Astrocyte (in vitro differentiated cells and primary cell): Measurements from ENCODE around the gene APBA2. TPM values are rescaled to one million over a fixed set of nuclear protein-coding genes. Genes with fewer than 3 reads are reported as not detected.

Experiments
- DNase-seq: peaks from one replicate; pipeline ENCODE4 v3.0.0-alpha.2; 2010; ENCODE audit warnings: low read depth
- FAIRE-seq: peaks from 2 replicates; lab custom pipeline; 2011; peaks lifted over from hg19 to GRCh38; lab: Jason Lieb, UNC
- H2AFZ ChIP-seq: 2 replicates; pipeline ENCODE4 v1.6.0; 2012; ENCODE audit warnings: low read depth, low read length, inconsistent platforms
- H3K27ac ChIP-seq: 2 replicates; pipeline ENCODE4 v1.5.1; 2011; ENCODE audit warnings: low read depth, low read length, inconsistent platforms
- H3K27me3 ChIP-seq: 2 replicates; pipeline ENCODE4 v1.6.0; 2011; ENCODE audit warnings: low read length, inconsistent platforms; ENCODE audit not compliant: insufficient read depth
- H3K36me3 ChIP-seq: 2 replicates; pipeline ENCODE4 v1.5.1; 2011; ENCODE audit warnings: low read length, inconsistent platforms; ENCODE audit not compliant: insufficient read depth
- H3K4me1 ChIP-seq: 2 replicates; pipeline ENCODE4 v1.5.1; 2011; ENCODE audit warnings: low read length, inconsistent platforms; ENCODE audit not compliant: insufficient read depth
- H3K4me2 ChIP-seq: 2 replicates; pipeline ENCODE4 v1.6.0; 2012; ENCODE audit warnings: low read length, inconsistent platforms
- H3K4me3 ChIP-seq: 2 replicates; pipeline ENCODE4 v1.5.1; 2011; ENCODE audit warnings: low read depth, mild to moderate bottlenecking, low read length, inconsistent platforms; ENCODE audit not compliant: insufficient read depth
- H3K79me2 ChIP-seq: 2 replicates; pipeline ENCODE4 v1.6.0; 2012; ENCODE audit warnings: mild to moderate bottlenecking, low read length, inconsistent platforms; ENCODE audit not compliant: insufficient read depth
- H3K9ac ChIP-seq: 2 replicates; pipeline ENCODE4 v1.6.0; 2012; ENCODE audit warnings: mild to moderate bottlenecking, low read length, inconsistent platforms
- H3K9me3 ChIP-seq: 2 replicates; pipeline ENCODE4 v1.5.1; 2012; ENCODE audit warnings: low read depth, mild to moderate bottlenecking, low read length, inconsistent platforms; ENCODE audit not compliant: insufficient read depth
- H4K20me1 ChIP-seq: 2 replicates; pipeline ENCODE4 v1.6.0; 2012; ENCODE audit warnings: low read length, inconsistent platforms; ENCODE audit not compliant: insufficient read depth
- H3K27ac Mint-ChIP-seq: one replicate; pipeline ENCODE4 v1.8.0; 2021; ENCODE audit warnings: mild to moderate bottlenecking, mixed read lengths; ENCODE audit not compliant: unreplicated experiment
- H3K27me3 Mint-ChIP-seq: one replicate; pipeline ENCODE4 v1.8.0; 2021; ENCODE audit warnings: low read depth, mixed read lengths; ENCODE audit not compliant: unreplicated experiment
- H3K36me3 Mint-ChIP-seq: one replicate; pipeline ENCODE4 v1.8.0; 2021; ENCODE audit warnings: low read depth, mixed read lengths; ENCODE audit not compliant: unreplicated experiment
- H3K4me1 Mint-ChIP-seq: one replicate; pipeline ENCODE4 v1.8.0; 2021; ENCODE audit warnings: low read depth, mixed read lengths; ENCODE audit not compliant: unreplicated experiment
- H3K4me3 Mint-ChIP-seq: one replicate; pipeline ENCODE4 v1.8.0; 2021; ENCODE audit warnings: mild to moderate bottlenecking, moderate library complexity, mixed read lengths; ENCODE audit not compliant: unreplicated experiment
- H3K9me3 Mint-ChIP-seq: one replicate; pipeline ENCODE4 v1.8.0; 2021; ENCODE audit warnings: mild to moderate bottlenecking, mixed read lengths; ENCODE audit not compliant: unreplicated experiment
- EZH2 ChIP-seq: IDR thresholded peaks from 2 replicates; pipeline ENCODE4 v1.6.1; 2012; ENCODE audit warnings: mild to moderate bottlenecking, low read length, inconsistent platforms; ENCODE audit not compliant: insufficient read depth
- total RNA-seq: library from RNA; stranded (reverse); gene quantifications from 2 replicates; pipeline ENCODE4 v1.2.1, GENCODE V29; 2021
- TF ChIP-seq, protein P1 (sequence below): IDR thresholded peaks from 2 replicates; pipeline ENCODE4 v1.5.1; 2011; ENCODE audit warnings: low read depth, mild to moderate bottlenecking, inconsistent platforms, low read length, moderate library complexity; ENCODE audit not compliant: insufficient read depth

Gene APBA2
- total RNA-seq, 1 donor from 2014 or later = 15.2 TPM

- no peak overlapping the region for H3K4me3 ChIP-seq
- H3K4me3 Mint-ChIP-seq = no peak overlapping the region
- H3K27me3 ChIP-seq = no peaks in the 10 kb centered on the region
- H3K27me3 Mint-ChIP-seq = no peaks in the 10 kb centered on the region
- H4K20me1 ChIP-seq = no peaks in the 10 kb centered on the region
- H3K9me3 Mint-ChIP-seq = peaks cover 5% of the 10 kb centered on the region
- H3K4me1 Mint-ChIP-seq = peaks cover 22% of the 10 kb centered on the region
- no peak overlapping the region for H3K27ac ChIP-seq
- H3K9me3 ChIP-seq = no peaks in the 10 kb centered on the region
- H3K79me2 ChIP-seq = peaks cover 4% of the 10 kb centered on the region
- TF ChIP-seq, protein P1, sequence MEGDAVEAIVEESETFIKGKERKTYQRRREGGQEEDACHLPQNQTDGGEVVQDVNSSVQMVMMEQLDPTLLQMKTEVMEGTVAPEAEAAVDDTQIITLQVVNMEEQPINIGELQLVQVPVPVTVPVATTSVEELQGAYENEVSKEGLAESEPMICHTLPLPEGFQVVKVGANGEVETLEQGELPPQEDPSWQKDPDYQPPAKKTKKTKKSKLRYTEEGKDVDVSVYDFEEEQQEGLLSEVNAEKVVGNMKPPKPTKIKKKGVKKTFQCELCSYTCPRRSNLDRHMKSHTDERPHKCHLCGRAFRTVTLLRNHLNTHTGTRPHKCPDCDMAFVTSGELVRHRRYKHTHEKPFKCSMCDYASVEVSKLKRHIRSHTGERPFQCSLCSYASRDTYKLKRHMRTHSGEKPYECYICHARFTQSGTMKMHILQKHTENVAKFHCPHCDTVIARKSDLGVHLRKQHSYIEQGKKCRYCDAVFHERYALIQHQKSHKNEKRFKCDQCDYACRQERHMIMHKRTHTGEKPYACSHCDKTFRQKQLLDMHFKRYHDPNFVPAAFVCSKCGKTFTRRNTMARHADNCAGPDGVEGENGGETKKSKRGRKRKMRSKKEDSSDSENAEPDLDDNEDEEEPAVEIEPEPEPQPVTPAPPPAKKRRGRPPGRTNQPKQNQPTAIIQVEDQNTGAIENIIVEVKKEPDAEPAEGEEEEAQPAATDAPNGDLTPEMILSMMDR = no peak
- no peak for TF ChIP-seq EZH2
- FAIRE-seq (no peak), DNase-seq (no peak)
- peaks cover 1% of the 10 kb centered on the region for H3K36me3 Mint-ChIP-seq
- H3K4me1 ChIP-seq = peaks cover 2% of the 10 kb centered on the region
- no peak overlapping the region for H2AFZ ChIP-seq
- H3K4me2 ChIP-seq = no peak overlapping the region
- no peaks in the 10 kb centered on the region for H3K36me3 ChIP-seq
- H3K9ac ChIP-seq = no peak overlapping the region
- H3K27ac Mint-ChIP-seq = no peak overlapping the region
Measured at GRCh38 chr15:28986108-28986507, 100.3 kb downstream of the APBA2 start.

GRCh38 chr15:28986726-28987125, 101.0 kb downstream of the APBA2 start:
- no peak for TF ChIP-seq EZH2
- TF ChIP-seq, protein P1 = no peak
- Histone ChIP-seq H3K36me3 (no peaks in the 10 kb centered on the region), H3K27ac (no peak overlapping the region), H3K4me3 (no peak overlapping the region), H3K4me2 (no peak overlapping the region), H3K9me3 (no peaks in the 10 kb centered on the region), H3K9ac (no peak overlapping the region), H3K27me3 (no peaks in the 10 kb centered on the region), H3K79me2 (peaks cover 4% of the 10 kb centered on the region), H3K4me1 (peaks cover 2% of the 10 kb centered on the region), H2AFZ (no peak overlapping the region), H4K20me1 (no peaks in the 10 kb centered on the region)
- FAIRE-seq = no peak
- H3K27ac Mint-ChIP-seq = no peak overlapping the region
- H3K27me3 Mint-ChIP-seq = no peaks in the 10 kb centered on the region
- no peak overlapping the region for H3K4me3 Mint-ChIP-seq
- DNase-seq = no peak
- H3K36me3 Mint-ChIP-seq = peaks cover 1% of the 10 kb centered on the region
- peaks cover 15% of the 10 kb centered on the region for H3K4me1 Mint-ChIP-seq
- peaks cover 5% of the 10 kb centered on the region for H3K9me3 Mint-ChIP-seq

GRCh38 chr15:28987337-28987736, 101.6 kb downstream of the APBA2 start:
- no peaks in the 10 kb centered on the region for H4K20me1 ChIP-seq
- no peak overlapping the region for H2AFZ ChIP-seq
- no peak overlapping the region for H3K9ac ChIP-seq
- Mint-ChIP-seq H3K9me3 (peaks cover 5% of the 10 kb centered on the region), H3K36me3 (peaks cover 1% of the 10 kb centered on the region), H3K4me1 (peaks cover 15% of the 10 kb centered on the region), H3K4me3 (no peak overlapping the region), H3K27ac (no peak overlapping the region), H3K27me3 (no peaks in the 10 kb centered on the region)
- FAIRE-seq (no peak), DNase-seq (no peak)
- peaks cover 4% of the 10 kb centered on the region for H3K79me2 ChIP-seq
- no peak overlapping the region for H3K27ac ChIP-seq
- H3K36me3 ChIP-seq = no peaks in the 10 kb centered on the region
- TF ChIP-seq, protein P1 = no peak
- TF ChIP-seq EZH2 = no peak
- peaks cover 2% of the 10 kb centered on the region for H3K4me1 ChIP-seq
- no peak overlapping the region for H3K4me2 ChIP-seq
- H3K9me3 ChIP-seq = no peaks in the 10 kb centered on the region
- H3K4me3 ChIP-seq = no peak overlapping the region
- H3K27me3 ChIP-seq = no peaks in the 10 kb centered on the region
